Stimulated activated CD4-positive, alpha-beta T cell treated with anti-CD3 and anti-CD28 coated beads, Interleukin-1b, Interleukin-23, amount 100 ng/mL, for 4 hours (primary cell): ENCODE data around the gene CD48.
"Not testable (repeated sequence)": the region's sequence is repeated elsewhere in the genome, so short reads cannot be mapped to it uniquely, and the experiment has no call there.

Experiments
- DNase-seq, 2 donors: peaks; one replicate each; pipeline ENCODE4 v3.0.0-alpha.2; 2020; ENCODE audit warnings: low read depth in 2 of 2

Gene CD48

GRCh38 chr1:160741612-160742348 is 30.2 kb upstream of the CD48 start:
- no peak for DNase-seq

GRCh38 chr1:160741092-160741501 is 29.5 kb upstream of the CD48 start:
- no peak for DNase-seq

GRCh38 chr1:160740133-160740688 is 28.6 kb upstream of the CD48 start:
- DNase-seq: no peak

GRCh38 chr1:160739098-160739511 is 27.5 kb upstream of the CD48 start, which contains the start of gene SLAMF7:
TSS of gene SLAMF7 (plus strand) at chr1:160739247. CDS start at chr1:160739302, 55 bp downstream.
- DNase-seq: no peak

- no peak for DNase-seq
Measured at GRCh38 chr1:160738271-160738670, 26.6 kb upstream of the CD48 start.

- DNase-seq: no peak
Measured at GRCh38 chr1:160734301-160734700, 22.7 kb upstream of the CD48 start.

GRCh38 chr1:160733898-160734297 is 22.3 kb upstream of the CD48 start:
- DNase-seq: no peak

- no peak for DNase-seq
Measured at GRCh38 chr1:160731990-160732389, 20.4 kb upstream of the CD48 start.

GRCh38 chr1:160731564-160731963 is 19.9 kb upstream of the CD48 start:
- not testable (repeated sequence) for DNase-seq

- no peak for DNase-seq
Measured at GRCh38 chr1:160727316-160727640, 15.7 kb upstream of the CD48 start.

- DNase-seq: peak in 1 of 2 donors; percentile 53
Measured at GRCh38 chr1:160726498-160727315, 15.1 kb upstream of the CD48 start.

- DNase-seq: no peak
Measured at GRCh38 chr1:160726114-160726497, 14.5 kb upstream of the CD48 start.

GRCh38 chr1:160724465-160725242 is 13.0 kb upstream of the CD48 start:
- no peak for DNase-seq

- DNase-seq: no peak
Measured at GRCh38 chr1:160723332-160723731, 11.7 kb upstream of the CD48 start.

GRCh38 chr1:160722726-160723125 is 11.1 kb upstream of the CD48 start:
- no peak for DNase-seq

- DNase-seq: no peak
Measured at GRCh38 chr1:160721473-160721872, 9.9 kb upstream of the CD48 start.

GRCh38 chr1:160720356-160721085 is 8.9 kb upstream of the CD48 start:
- DNase-seq: no peak

- no peak for DNase-seq
Measured at GRCh38 chr1:160718210-160718609, 6.6 kb upstream of the CD48 start.

- DNase-seq: no peak
Measured at GRCh38 chr1:160717306-160717705, 5.7 kb upstream of the CD48 start.

- no peak for DNase-seq
Measured at GRCh38 chr1:160716013-160716412, 4.4 kb upstream of the CD48 start.

GRCh38 chr1:160714034-160714648 is 2.5 kb upstream of the CD48 start:
- DNase-seq: not testable (repeated sequence)
